CD4-positive, alpha-beta memory T cell (primary cell): ENCODE measurements around the gene CRIM1. TPM values are rescaled to one million over a fixed set of nuclear protein-coding genes. Genes with fewer than 3 reads are reported as not detected.

Experiments
- CTCF ChIA-PET: fragments of 350-600 bp; sonication (Branson Sonifier 250); formaldehyde crosslinking; loops from one replicate; lab custom pipeline; 2021; ENCODE audit warnings: inconsistent platforms; ENCODE audit not compliant: partially characterized antibody; lab: Charles Lee
- POLR2A ChIA-PET: fragments of 350-600 bp; sonication (Branson Sonifier 250); formaldehyde crosslinking; loops from one replicate; lab custom pipeline; 2021; ENCODE audit not compliant: partially characterized antibody; lab: Charles Lee
- DNase-seq, 5 donors: peaks; one replicate each; pipeline versions ENCODE4 v3.0.0 to v3.0.0-alpha.2; 2020 to 2022; ENCODE audit warnings: mixed read lengths in 1 of 5
- H3K27ac ChIP-seq: one replicate; pipeline ENCODE4 v1.7.0; 2013; ENCODE audit warnings: low read depth, low read length
- H3K27me3 ChIP-seq: 2 replicates; pipeline ENCODE4 v1.7.0; 2013; ENCODE audit warnings: mild to moderate bottlenecking, low read length, moderate library complexity; ENCODE audit not compliant: insufficient read depth
- H3K36me3 ChIP-seq: 2 replicates; pipeline ENCODE4 v1.7.0; 2013; ENCODE audit warnings: mild to moderate bottlenecking, low read length, moderate library complexity; ENCODE audit not compliant: insufficient read depth
- H3K4me1 ChIP-seq: 2 replicates; pipeline ENCODE4 v1.7.0; 2013; ENCODE audit warnings: mild to moderate bottlenecking, low read length, moderate library complexity; ENCODE audit not compliant: insufficient read depth
- H3K4me3 ChIP-seq, 2 donors: one replicate each; pipeline ENCODE4 v1.7.0; 2013; ENCODE audit warnings: low read length in 2 of 2, mild to moderate bottlenecking in 1 of 2
- H3K9me3 ChIP-seq, 2 donors: one replicate each; pipeline ENCODE4 v1.7.0; 2013; ENCODE audit warnings: low read length in 2 of 2, control low read depth in 1 of 2; ENCODE audit not compliant: control insufficient read depth in 1 of 2
- H3K27ac Mint-ChIP-seq, 7 donors: one replicate each; pipeline ENCODE4 v1.8.0; 2020 to 2021; ENCODE audit warnings: mixed read lengths in 7 of 7, mild to moderate bottlenecking in 6 of 7, inconsistent platforms in 3 of 7, moderate library complexity in 3 of 7
- H3K27me3 Mint-ChIP-seq, 2 donors: one replicate each; pipeline ENCODE4 v1.8.0; 2020 to 2021; ENCODE audit warnings: mixed read lengths in 2 of 2
- H3K36me3 Mint-ChIP-seq, 2 donors: one replicate each; pipeline ENCODE4 v1.8.0; 2020 to 2021; ENCODE audit warnings: mixed read lengths in 2 of 2, inconsistent platforms in 1 of 2, mild to moderate bottlenecking in 1 of 2
- H3K4me1 Mint-ChIP-seq, 4 donors: one replicate each; pipeline ENCODE4 v1.8.0; 2020 to 2021; ENCODE audit warnings: mixed read lengths in 4 of 4, mild to moderate bottlenecking in 1 of 4
- H3K4me3 Mint-ChIP-seq, 8 donors: one replicate each; pipeline ENCODE4 v1.8.0; 2020 to 2021; ENCODE audit warnings: mixed read lengths in 8 of 8, mild to moderate bottlenecking in 7 of 8, moderate library complexity in 6 of 8, inconsistent platforms in 3 of 8
- H3K9me3 Mint-ChIP-seq, 8 donors: one replicate each; pipeline ENCODE4 v1.8.0; 2020 to 2021; ENCODE audit warnings: mixed read lengths in 8 of 8, mild to moderate bottlenecking in 5 of 8, inconsistent platforms in 3 of 8, moderate library complexity in 1 of 8
- intact Hi-C: fragments of 100-400 bp; cut with micrococcal nuclease; formaldehyde crosslinking; loops from one replicate; pipeline ENCODE4 v1.15.1; 2023
- polyA plus RNA-seq, 2 donors: library from polyadenylated mRNA; unstranded; fragments of 300-500 nt; fragmentation: Illumina TruSeq; gene quantifications; one replicate each; pipeline ENCODE4 v1.2.3, GENCODE V29; 2021
- total RNA-seq, 2 experiments: library from RNA; stranded (reverse); gene quantifications; one replicate each; pipeline ENCODE4 v1.2.3, GENCODE V29; 2021

Gene CRIM1
- total and polyA plus RNA-seq, 4 experiments from 2014 or later, result 0.91 to 12.0 (median 6.8) TPM; not detected in 1

- no peak overlapping the region for H3K27ac Mint-ChIP-seq
- no peak for DNase-seq
These were observed 11.9 kb downstream of the CRIM1 start for GRCh38 chr2:36367486-36367885.

DNA sequence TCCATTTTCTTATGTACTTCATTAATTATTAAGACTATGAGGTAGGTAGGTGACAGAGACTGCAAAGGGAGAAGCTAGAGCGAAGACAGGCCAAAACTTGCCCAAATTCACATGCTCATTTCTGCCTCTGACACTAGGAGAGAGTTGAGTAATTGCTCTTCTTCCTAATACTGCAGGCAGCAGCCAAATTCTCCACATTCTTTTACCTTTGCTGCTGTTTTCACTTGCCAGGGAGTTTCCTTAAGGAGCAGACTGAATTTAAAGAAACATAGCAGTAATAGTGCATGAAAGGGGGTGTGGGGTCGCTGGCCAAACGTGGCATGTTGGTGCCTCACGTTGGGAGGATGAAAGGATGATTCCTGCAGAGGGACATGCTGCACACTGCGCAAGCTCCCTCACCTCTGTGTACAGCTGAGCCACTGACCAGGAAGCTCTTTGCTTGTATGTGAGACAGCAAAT, 12.3 kb downstream of the CRIM1 start:
- Mint-ChIP-seq H3K4me1 (peaks cover 3 to 7% (median 5%) of the 10 kb centered on the region in 4 donors), H3K27ac (no peak overlapping the region), H3K36me3 (no peaks in the 10 kb centered on the region), H3K9me3 (peaks cover 0 to 2% (median 0%) of the 10 kb centered on the region in 8 donors), H3K27me3 (peaks cover 0 to 2% of the 10 kb centered on the region in 2 donors), H3K4me3 (no peak overlapping the region)
- Histone ChIP-seq H3K27me3 (no peaks in the 10 kb centered on the region), H3K9me3 (no peaks in the 10 kb centered on the region), H3K27ac (no peak overlapping the region), H3K4me3 (no peak overlapping the region), H3K36me3 (no peaks in the 10 kb centered on the region), H3K4me1 (no peaks in the 10 kb centered on the region)
- no peak for DNase-seq
- intact Hi-C loops, result no loop called here
- ChIA-PET POLR2A (no interaction called here), CTCF (no interaction called here)

More at GRCh38 chr2:36367486-36367885, 11.9 kb downstream of the CRIM1 start:
- Histone ChIP-seq H3K9me3 (no peaks in the 10 kb centered on the region), H3K36me3 (no peaks in the 10 kb centered on the region), H3K27ac (no peak overlapping the region), H3K4me3 (no peak overlapping the region), H3K27me3 (no peaks in the 10 kb centered on the region), H3K4me1 (no peaks in the 10 kb centered on the region)
- intact Hi-C loops, result no loop called here
- Mint-ChIP-seq H3K4me3 (no peak overlapping the region), H3K27me3 (peaks cover 0 to under 1% of the 10 kb centered on the region in 2 donors), H3K36me3 (no peaks in the 10 kb centered on the region), H3K4me1 (peaks cover 1 to 6% (median 1%) of the 10 kb centered on the region in 4 donors), H3K9me3 (peaks cover 0 to 2% (median 0%) of the 10 kb centered on the region in 8 donors)
- POLR2A ChIA-PET, result no interaction called here
- CTCF ChIA-PET, result no interaction called here

GRCh38 chr2:36368438-36368837, 12.9 kb downstream of the CRIM1 start:
- DNase-seq, result no peak
- no peak overlapping the region for H3K4me3 ChIP-seq
- no peaks in the 10 kb centered on the region for H3K27me3 ChIP-seq
- H3K27ac Mint-ChIP-seq, result no peak overlapping the region
- no peaks in the 10 kb centered on the region for H3K36me3 Mint-ChIP-seq
- no peaks in the 10 kb centered on the region for H3K4me1 ChIP-seq
- no peak overlapping the region for H3K27ac ChIP-seq
- H3K9me3 Mint-ChIP-seq, result peaks cover 0 to 2% (median 0%) of the 10 kb centered on the region in 8 donors
- no peaks in the 10 kb centered on the region for H3K9me3 ChIP-seq
- intact Hi-C loops, result no loop called here
- POLR2A ChIA-PET, result no interaction called here
- no peaks in the 10 kb centered on the region for H3K36me3 ChIP-seq
- CTCF ChIA-PET, result no interaction called here
- peaks cover 5 to 11% (median 10%) of the 10 kb centered on the region in 4 donors for H3K4me1 Mint-ChIP-seq
- H3K27me3 Mint-ChIP-seq, result peaks cover 0 to 2% of the 10 kb centered on the region in 2 donors
- no peak overlapping the region for H3K4me3 Mint-ChIP-seq

DNA sequence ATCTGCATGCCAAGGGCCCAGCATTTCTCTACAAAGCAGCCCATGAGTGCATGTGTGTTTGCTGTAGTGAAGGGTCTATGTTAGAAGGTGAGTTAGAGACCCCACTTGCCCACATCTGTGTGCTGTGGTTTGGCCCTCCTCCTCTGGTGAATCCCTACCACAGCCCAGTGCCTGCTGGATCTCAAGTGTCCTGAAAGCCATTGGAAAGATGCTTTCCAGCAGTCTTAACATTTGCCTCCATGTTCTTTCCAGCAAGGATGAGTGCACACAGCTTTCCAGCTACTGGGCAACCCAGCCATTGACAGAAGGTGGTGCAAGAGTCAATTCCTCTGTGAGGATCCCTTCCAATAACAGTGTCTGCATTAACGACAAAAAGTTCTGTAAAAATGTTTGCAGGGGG, 13.6 kb downstream of the CRIM1 start:
- DNase-seq, result no peak
- H3K4me3 Mint-ChIP-seq, result no peak overlapping the region
- H3K36me3 ChIP-seq, result no peaks in the 10 kb centered on the region
- no peaks in the 10 kb centered on the region for H3K27me3 ChIP-seq
- intact Hi-C loops, result no loop called here
- peaks cover 0 to 4% of the 10 kb centered on the region in 2 donors for H3K27me3 Mint-ChIP-seq
- H3K4me3 ChIP-seq, result no peak overlapping the region
- no peak overlapping the region for H3K27ac ChIP-seq
- ChIA-PET CTCF (no interaction called here), POLR2A (no interaction called here)
- no peaks in the 10 kb centered on the region for H3K9me3 ChIP-seq
- no peaks in the 10 kb centered on the region for H3K36me3 Mint-ChIP-seq
- H3K9me3 Mint-ChIP-seq, result peaks cover 0 to 2% (median 0%) of the 10 kb centered on the region in 8 donors
- H3K27ac Mint-ChIP-seq, result no peak overlapping the region
- H3K4me1 ChIP-seq, result no peaks in the 10 kb centered on the region
- peaks cover 7 to 12% (median 11%) of the 10 kb centered on the region in 4 donors for H3K4me1 Mint-ChIP-seq

DNA sequence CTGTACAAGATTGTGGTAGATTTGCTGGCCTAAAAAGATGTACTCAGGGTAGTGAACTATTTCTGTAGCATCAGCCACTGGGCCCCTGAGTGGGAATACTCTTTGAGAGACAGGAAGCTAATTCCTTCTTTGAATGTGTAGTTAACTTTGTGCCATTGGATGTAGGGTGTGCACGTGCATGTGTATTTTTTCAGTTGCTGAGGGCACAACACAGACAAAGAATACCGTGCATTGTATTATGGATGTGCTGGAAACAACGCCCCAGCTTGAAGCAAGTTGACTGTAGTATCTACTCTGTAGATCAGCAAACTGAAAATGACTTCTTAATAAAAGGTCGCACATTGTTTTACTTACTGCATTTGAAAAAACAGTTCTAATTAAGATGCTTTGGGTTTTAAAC, 14.1 kb downstream of the CRIM1 start:
- Mint-ChIP-seq H3K27ac (no peak overlapping the region), H3K36me3 (no peaks in the 10 kb centered on the region), H3K4me1 (peaks cover 7 to 12% (median 11%) of the 10 kb centered on the region in 4 donors), H3K4me3 (no peak overlapping the region), H3K27me3 (peaks cover 0 to 4% of the 10 kb centered on the region in 2 donors), H3K9me3 (peaks cover 0 to 2% (median 0%) of the 10 kb centered on the region in 8 donors)
- CTCF ChIA-PET, result no interaction called here
- Histone ChIP-seq H3K36me3 (no peaks in the 10 kb centered on the region), H3K27me3 (no peaks in the 10 kb centered on the region), H3K4me1 (no peaks in the 10 kb centered on the region), H3K9me3 (no peaks in the 10 kb centered on the region), H3K4me3 (no peak overlapping the region), H3K27ac (no peak overlapping the region)
- no peak for DNase-seq
- intact Hi-C loops, result no loop called here
- POLR2A ChIA-PET, result no interaction called here

- CTCF ChIA-PET, result no interaction called here
- Mint-ChIP-seq H3K4me1 (peaks cover 7 to 12% (median 11%) of the 10 kb centered on the region in 4 donors), H3K4me3 (no peak overlapping the region), H3K36me3 (no peaks in the 10 kb centered on the region), H3K9me3 (peaks cover 0 to under 1% (median 0%) of the 10 kb centered on the region in 8 donors), H3K27ac (no peak overlapping the region), H3K27me3 (peaks cover 0 to 4% of the 10 kb centered on the region in 2 donors)
- Histone ChIP-seq H3K4me1 (no peaks in the 10 kb centered on the region), H3K4me3 (no peak overlapping the region), H3K27ac (no peak overlapping the region), H3K9me3 (no peaks in the 10 kb centered on the region), H3K27me3 (no peaks in the 10 kb centered on the region), H3K36me3 (no peaks in the 10 kb centered on the region)
- POLR2A ChIA-PET, result no interaction called here
- DNase-seq, result no peak
- intact Hi-C loops, result no loop called here
These were observed 14.7 kb downstream of the CRIM1 start for GRCh38 chr2:36370281-36370680.

- Mint-ChIP-seq H3K36me3 (no peaks in the 10 kb centered on the region), H3K27ac (no peak overlapping the region), H3K4me3 (no peak overlapping the region), H3K27me3 (peaks cover 0 to 4% of the 10 kb centered on the region in 2 donors), H3K9me3 (no peaks in the 10 kb centered on the region), H3K4me1 (peaks cover 8 to 12% (median 11%) of the 10 kb centered on the region in 4 donors)
- no peaks in the 10 kb centered on the region for H3K4me1 ChIP-seq
- no peaks in the 10 kb centered on the region for H3K27me3 ChIP-seq
- ChIA-PET CTCF (interaction anchor here (2.2 kb wide), 1 partner anchor 18 kb away, joined by 6 read pairs; no protein-coding TSS in a partner anchor), POLR2A (no interaction called here)
- no peak overlapping the region for H3K27ac ChIP-seq
- intact Hi-C loops, result no loop called here
- H3K4me3 ChIP-seq, result no peak overlapping the region
- H3K9me3 ChIP-seq, result no peaks in the 10 kb centered on the region
- no peak for DNase-seq
- H3K36me3 ChIP-seq, result no peaks in the 10 kb centered on the region
These were observed 15.7 kb downstream of the CRIM1 start for GRCh38 chr2:36371070-36371874.
